Left colon (tissue), 2 donors: ENCODE results near the gene KRT84. TPM values are rescaled to one million over a fixed set of nuclear protein-coding genes. Genes with fewer than 3 reads are reported as not detected.
"Not testable (repeated sequence)": the region's sequence is repeated elsewhere in the genome, so short reads cannot be mapped to it uniquely, and the experiment has no call there.

Experiments
- ATAC-seq: fragments of 200-7000 bp; cut with Tn5 transposase; one replicate; pipeline ENCODE4 v1.9.1; 2020; ENCODE audit warnings: mild to moderate bottlenecking, moderate library complexity
- DNase-seq, 2 donors: peaks; one replicate each; pipeline ENCODE4 v3.0.0-alpha.2; 2020
- intact Hi-C, 2 donors: fragments of 100-400 bp; cut with DNase I in 1 of 2; cut with micrococcal nuclease in 1 of 2; formaldehyde crosslinking; loops; one replicate each; pipeline versions ENCODE4 v1.11.2 to v1.14.0; 2022; cut with DNase I, micrococcal nuclease
- total RNA-seq, 2 donors: library from RNA; stranded (reverse); fragmentation: NEBNext Ultra II Directional; extraction: Animal tissue kit (Norgen Biotek cat#: 25700); gene quantifications; one replicate each; pipeline ENCODE4 v1.2.1, GENCODE V29; 2021
- donor health status: DM: no; HTN: no; CAD: no.
- donor health status: DM: yes; HTN: yes; CAD: no.

The KRT84 gene
- total RNA-seq, 2 donors from 2014 or later = not detected

DNA sequence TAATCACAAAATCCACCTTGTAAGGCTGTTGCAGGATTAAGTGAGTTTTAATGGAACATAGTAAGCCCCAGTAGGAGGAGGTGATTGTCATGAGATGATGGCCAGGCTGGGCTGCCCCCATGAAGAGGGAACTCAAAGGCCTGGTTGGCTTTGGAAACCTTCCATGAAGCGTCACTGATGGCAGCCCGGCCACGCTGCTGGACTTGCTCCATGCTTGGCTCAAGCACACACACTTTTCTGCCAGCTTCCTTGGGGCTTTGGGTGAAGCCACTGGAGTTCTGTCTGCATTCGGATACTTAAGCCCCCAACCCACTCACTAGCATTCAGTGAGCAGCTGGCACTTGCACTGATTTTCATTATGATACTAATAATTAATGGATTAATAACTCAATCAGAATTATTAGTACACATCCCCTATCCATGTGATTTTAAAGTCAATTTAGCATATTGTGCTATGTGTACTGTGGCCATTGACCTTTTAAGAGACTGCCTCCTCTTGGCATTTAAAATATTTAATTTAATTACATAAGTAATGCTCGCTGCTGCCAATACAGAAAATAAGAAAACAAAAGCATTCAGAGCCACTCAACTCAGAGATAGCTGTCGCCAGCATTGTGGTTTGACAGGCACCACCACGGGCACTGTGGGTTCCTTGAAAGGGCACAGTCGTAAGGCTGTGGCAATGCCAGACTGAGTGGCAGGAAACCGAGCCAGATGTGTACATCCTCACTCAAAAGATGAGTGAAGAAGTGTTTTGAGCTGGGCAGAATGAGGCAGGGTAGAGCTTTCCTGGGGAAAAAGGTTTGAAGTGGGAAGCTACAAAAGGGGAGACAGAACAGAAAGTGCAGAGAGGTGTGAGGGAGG, 34.0 kb downstream of the KRT84 start:
- DNase-seq = no peak
- intact Hi-C loops = no loop called here
- no peak for ATAC-seq

DNA sequence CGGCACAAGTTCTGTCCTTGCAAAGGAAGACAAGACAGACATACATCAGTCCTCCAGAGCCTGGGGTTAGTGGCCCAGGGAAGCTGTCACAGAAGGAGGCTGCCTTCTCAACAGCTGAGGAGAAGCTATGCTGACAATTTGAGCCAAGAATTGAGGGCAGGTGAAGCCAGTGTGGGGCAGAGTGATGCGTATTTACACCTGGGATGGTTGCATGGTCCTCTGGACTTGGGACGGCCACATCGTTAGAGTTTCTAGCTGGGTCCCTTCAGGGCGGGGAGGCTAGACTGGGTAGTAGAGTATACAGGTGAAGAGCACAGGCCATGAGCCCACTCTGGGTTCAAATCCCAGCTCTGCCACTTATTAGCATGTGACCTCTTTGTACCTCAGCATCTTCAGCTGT, 34.7 kb downstream of the KRT84 start:
- intact Hi-C loops = no loop called here
- ATAC-seq (no peak), DNase-seq (no peak)

DNA sequence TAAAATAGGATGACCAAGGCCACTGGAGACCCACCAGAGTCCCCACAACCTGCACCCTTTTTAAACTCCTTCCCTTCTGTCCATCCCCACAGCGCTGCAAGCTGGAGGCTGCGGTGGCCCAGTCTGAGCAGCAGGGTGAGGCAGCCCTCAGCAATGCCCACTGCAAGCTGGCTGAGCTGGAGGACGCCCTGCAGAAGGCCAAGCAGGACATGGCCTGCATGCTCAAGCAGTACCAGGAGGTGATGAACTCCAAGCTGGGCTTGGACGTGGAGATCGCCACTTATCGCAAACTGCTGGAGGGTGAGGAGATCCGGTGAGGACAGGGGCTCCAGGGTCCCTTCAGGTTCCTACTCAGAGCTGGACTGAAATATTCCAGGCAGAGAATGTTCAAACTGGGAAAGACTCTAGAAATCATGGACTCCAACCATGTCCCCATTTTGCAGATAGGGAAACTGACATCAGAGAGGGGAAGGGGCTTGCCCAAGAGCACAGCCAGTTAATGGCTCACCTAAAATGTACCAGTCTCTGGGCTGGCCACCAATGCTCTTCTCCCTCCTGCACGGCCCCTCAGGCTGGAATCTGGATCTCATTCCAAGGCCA, 35.3 kb downstream of the KRT84 start:
- DNase-seq (no peak), ATAC-seq (no peak)
- intact Hi-C loops = no loop called here

GRCh38 chr12:52349196-52349595, 36.3 kb downstream of the KRT84 start:
- DNase-seq (no peak), ATAC-seq (no peak)
- intact Hi-C loops = no loop called here

- DNase-seq (no peak), ATAC-seq (no peak)
- intact Hi-C loops = no loop called here
These were observed 37.6 kb downstream of the KRT84 start for GRCh38 chr12:52347551-52348510.

- DNase-seq (no peak), ATAC-seq (peak; percentile 48)
- intact Hi-C loops = no loop called here
These were observed 38.4 kb downstream of the KRT84 start for GRCh38 chr12:52347016-52347415.

DNA sequence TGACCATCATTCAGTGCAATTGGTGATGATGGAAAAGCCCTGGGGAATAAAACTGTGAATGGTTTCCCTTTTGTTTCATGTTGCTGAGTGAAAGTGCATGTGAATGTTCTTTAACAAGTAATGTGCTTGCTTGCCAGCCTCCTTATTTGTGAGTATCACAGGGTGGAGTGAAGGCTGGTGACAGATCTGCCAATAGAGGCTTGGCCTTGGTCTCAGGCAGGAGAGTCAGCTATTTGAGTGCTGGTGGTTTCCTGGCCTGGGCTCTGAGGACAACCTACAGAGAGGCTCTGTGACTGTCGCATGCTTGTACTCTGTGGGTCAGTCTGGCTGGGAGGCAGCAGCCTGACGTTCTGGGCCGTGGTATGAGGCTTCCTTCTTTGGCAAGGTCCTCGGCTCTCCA, 38.9 kb downstream of the KRT84 start:
- intact Hi-C loops = no loop called here
- DNase-seq (no peak), ATAC-seq (peak; percentile 32)

- DNase-seq, ATAC-seq, intact Hi-C loops: not testable (repeated sequence)
These were observed 40.4 kb downstream of the KRT84 start for GRCh38 chr12:52345041-52345440.

DNA sequence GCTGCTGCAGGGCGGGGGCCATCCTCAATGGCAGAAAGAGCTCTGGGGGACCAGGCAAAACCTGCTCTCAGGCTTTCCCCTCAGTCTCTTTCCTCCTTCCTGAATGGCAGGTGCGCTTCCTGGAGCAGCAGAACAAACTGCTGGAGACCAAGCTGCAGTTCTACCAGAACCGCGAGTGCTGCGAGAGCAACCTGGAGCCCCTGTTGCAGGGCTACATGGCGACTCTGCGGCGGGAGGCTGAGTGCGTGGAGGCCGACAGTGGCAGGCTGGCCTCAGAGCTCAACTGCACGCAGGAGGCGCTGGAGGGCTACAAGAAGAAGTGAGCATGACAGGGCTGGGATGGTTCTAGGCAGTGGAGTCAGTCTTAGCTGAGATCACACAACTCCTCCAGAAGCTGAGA, 41.3 kb downstream of the KRT84 start:
- DNase-seq = no peak
- no peak for ATAC-seq
- intact Hi-C loops = no loop called here

DNA sequence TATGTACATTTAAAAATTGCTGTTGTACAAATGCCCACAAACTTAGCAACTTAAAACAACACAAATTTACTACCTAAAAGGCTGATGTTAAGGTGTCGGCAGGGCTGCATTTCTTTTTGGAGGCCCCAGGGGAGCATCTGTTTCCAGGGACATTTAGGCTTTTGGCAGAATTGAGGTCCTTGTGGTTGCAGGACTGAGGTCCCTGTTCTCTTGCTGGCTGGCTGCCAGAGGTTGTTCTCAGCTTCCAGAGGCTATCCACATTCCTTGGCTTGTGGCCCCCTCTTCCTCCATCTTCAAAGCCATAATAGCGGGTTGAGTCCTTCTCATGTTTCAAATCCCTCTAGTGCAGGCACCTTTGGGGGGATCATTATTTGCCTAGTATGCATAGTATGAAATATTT, 41.9 kb downstream of the KRT84 start:
- ATAC-seq (no peak), DNase-seq (no peak)
- intact Hi-C loops = no loop called here

DNA sequence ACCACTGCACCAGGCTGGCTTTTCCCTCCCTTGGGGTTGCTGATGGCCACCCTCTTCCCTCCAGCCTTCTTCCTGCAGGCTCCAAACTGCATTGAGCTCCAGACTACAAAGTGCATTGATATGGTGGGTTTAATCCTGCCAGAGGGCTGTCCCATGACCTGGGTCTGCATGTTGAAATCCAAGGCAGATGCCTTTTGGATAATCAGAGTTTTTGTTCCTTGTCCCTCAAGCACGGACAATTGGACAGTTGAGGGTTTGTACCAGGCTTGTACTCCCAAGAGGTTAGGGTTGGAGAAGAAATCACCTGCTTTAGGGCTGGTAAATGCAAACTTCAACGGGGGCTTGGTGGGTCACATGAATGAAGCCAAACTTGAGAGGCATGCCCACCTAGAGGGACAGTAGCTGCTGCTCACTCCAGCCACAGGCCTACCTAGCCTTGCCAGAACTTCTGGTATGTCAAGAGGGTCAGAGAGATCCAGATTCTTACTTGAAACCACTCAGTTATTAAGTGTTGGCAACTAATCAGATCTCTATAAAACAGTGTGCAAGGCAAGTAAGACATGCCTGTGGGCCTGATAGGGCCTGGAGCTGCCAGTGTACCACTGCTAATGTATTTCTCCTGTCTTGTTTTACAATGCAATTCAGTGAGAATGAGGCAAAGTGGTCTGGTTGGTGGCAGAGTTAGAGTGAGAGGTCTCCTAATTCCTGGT, 42.5 kb downstream of the KRT84 start:
- intact Hi-C loops = no loop called here
- DNase-seq (no peak), ATAC-seq (no peak)

DNA sequence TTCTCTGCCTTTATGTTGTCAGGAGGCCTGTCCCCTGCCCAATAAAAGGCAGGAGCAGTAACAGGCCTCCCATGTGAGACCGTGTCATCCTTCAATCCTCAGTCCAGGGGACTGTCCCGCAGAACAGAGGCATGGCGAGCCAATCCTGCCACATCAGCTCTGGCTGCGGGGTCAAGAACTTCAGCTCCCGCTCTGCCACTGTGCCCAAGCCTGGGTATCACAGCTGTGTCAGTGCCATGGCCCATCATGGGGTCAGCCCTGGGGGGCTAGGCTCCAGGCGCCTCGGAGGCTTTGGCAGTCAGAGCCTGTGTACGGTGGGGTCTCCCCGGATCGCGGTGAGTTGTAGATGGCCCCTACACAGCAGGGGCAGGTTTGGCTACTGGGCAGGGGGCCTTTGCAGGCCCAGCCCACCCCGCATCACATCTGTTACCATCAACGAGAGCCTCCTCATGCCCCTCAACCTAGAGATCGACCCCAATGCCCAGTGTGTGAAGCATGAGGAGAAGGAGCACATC, 44.3 kb downstream of the KRT84 start:
- no peak for ATAC-seq
- no peak for DNase-seq
- intact Hi-C loops = no loop called here

GRCh38 chr12:52338241-52338960, 47.1 kb downstream of the KRT84 start:
- DNase-seq (no peak), ATAC-seq (no peak)
- intact Hi-C loops = no loop called here

GRCh38 chr12:52337054-52337453, 48.4 kb downstream of the KRT84 start:
- ATAC-seq (no peak), DNase-seq (no peak)
- intact Hi-C loops = no loop called here

DNA sequence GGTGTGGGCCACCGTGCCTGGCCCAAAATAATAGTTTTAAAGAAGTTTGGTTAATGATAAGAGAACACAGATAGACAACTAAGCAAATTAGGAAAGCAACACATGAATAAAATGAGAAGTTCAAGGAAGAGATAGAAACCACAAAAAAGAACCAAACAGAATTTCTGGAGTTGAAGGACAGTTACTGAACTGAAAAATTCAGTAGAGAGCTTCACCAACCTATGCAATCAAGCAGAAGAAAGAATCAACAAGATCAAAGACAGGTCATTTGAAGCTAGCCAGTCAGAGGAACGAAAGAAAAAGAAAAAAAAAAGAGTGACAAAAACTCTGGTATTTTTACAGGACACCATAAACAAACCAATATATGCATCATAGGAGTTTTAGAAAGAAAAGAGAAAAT, 48.8 kb downstream of the KRT84 start:
- intact Hi-C loops = no loop called here
- no peak for ATAC-seq
- no peak for DNase-seq

GRCh38 chr12:52335598-52336262, 49.7 kb downstream of the KRT84 start:
- peak; percentile 42 to 75 for DNase-seq
- peak; percentile 93 for ATAC-seq
- intact Hi-C loops = no loop called here

GRCh38 chr12:52334185-52334584, 51.3 kb downstream of the KRT84 start:
- ATAC-seq (no peak), DNase-seq (no peak)
- intact Hi-C loops = no loop called here

DNA sequence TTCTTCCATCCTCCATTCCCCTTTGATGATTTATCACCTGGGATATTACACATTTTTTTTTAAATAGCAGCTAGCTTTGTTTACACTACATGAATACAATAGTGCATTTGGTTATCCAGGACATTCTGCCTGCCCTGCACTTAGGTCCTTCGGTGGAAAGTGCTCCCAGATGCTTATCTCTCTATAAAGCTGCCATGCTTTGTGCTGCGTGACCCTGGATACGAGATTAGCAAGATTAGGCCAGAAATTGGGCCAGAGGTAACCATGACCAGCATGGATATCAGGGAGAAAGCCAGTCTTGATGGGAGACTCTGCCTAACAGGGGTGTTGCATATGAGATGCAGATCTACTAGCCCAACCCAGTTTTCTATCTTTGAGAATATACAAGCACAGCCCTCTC, 52.1 kb downstream of the KRT84 start:
- DNase-seq = no peak
- intact Hi-C loops = no loop called here

More for the DNA sequence above, 52.1 kb downstream of the KRT84 start:
- no peak for ATAC-seq
